NCI-H1048 (cell line): ENCODE results near the gene XIST.
"Not testable (repeated sequence)": the region's sequence is repeated elsewhere in the genome, so short reads cannot be mapped to it uniquely, and the experiment has no call there.

Experiments
- DNase-seq: peaks from one replicate; lab custom pipeline; 2025; lab: John Stamatoyannopoulos, UW

Gene XIST

GRCh38 chrX:73852467-73852866 is at the start of gene XIST:
Gene XIST (minus strand): TSS chrX:73852714.
- peak; percentile 18 for DNase-seq

- DNase-seq: not testable (repeated sequence)
These were observed 45.8 kb upstream of the XIST start for GRCh38 chrX:73898315-73898714.

GRCh38 chrX:73892515-73893090 is 40.1 kb upstream of the XIST start:
- not testable (repeated sequence) for DNase-seq

GRCh38 chrX:73882260-73882659 is 29.7 kb upstream of the XIST start:
- not testable (repeated sequence) for DNase-seq

DNA sequence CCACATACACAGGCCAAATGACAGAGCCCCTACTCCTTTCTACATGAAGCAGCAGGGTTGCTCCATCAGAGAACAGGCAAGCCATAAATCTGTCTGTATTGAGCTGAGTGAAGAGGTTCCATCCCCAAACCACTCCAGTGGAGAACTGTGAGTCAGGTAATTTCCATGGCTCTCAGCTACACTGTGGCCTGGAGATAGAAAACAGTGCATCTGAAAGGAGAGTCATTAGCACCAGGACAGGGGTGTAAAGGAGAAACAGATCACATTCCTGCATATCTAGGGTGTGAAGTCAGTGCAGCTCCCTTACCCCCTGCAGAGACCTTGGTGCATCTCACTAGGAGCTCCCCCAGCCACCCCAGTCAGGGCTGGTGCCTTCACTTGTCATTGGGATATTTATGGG is 25.2 kb upstream of the XIST start:
- DNase-seq: no peak

DNA sequence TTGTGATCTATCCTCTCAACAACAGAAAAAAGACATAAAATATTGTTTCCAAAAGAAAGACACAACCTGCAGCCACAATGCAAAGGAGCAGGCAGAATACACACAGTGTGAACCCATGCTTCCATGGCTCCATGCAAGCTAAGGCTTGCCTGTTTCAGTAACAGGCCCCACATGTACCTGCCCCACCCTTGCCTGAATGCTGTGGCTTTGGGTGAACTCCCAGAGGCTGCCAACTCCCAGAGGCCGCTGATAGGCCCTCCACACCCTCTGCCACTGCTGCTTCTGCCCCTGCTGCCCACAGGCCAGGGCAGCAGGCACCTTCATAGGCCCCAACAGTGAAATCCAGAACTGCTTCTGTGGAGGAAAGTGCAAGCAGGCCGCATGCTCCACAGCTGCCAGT is 24.4 kb upstream of the XIST start:
- no peak for DNase-seq

DNA sequence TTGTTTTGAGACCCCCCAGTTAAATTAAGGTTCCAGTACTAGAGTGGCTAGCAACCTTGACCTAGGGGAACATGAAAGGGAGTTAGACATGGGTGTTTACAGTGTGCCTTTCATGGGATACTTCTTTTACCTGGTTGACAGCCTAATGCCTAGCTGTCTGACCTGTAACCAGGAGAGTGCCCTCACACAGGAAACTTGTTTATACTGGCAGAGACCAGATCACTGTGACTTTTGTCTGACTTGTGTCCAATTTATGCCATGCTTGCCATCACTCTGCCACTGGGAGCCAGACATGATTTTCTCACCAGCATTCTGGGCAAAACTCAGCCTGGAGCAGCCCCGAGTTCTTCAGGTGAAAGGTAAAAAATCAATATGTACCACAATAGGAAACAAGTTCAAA is 16.4 kb upstream of the XIST start:
- no peak for DNase-seq

- no peak for DNase-seq
These were observed 14.6 kb upstream of the XIST start for GRCh38 chrX:73867144-73867543.

- DNase-seq: no peak
These were observed 11.3 kb upstream of the XIST start for GRCh38 chrX:73863852-73864251.

GRCh38 chrX:73863268-73863667 is 10.8 kb upstream of the XIST start:
- no peak for DNase-seq

DNA sequence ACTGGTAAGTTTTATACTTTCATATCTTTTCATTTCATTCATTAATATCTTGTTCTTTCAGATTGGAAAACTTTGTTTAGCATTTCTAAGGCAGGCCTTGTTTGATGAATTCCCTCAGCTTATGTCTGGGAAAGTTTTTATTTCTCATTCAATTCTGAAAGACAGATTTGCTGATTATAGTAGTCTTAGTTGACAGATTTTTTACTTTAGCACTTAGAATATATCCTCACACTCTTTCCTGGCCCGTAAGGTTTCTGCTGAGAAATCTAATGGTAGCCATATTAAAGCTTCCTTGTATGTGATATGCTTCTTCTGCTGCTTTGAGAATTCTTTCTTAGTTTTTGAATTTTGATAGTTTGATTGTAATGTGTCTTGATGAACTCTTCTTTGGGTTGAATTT is 7.1 kb upstream of the XIST start:
- no peak for DNase-seq

- DNase-seq: peak; percentile 5
These were observed 3.0 kb upstream of the XIST start for GRCh38 chrX:73855546-73855945.

- no peak for DNase-seq
These were observed 492 bp downstream of the XIST start for GRCh38 chrX:73852022-73852421.

DNA sequence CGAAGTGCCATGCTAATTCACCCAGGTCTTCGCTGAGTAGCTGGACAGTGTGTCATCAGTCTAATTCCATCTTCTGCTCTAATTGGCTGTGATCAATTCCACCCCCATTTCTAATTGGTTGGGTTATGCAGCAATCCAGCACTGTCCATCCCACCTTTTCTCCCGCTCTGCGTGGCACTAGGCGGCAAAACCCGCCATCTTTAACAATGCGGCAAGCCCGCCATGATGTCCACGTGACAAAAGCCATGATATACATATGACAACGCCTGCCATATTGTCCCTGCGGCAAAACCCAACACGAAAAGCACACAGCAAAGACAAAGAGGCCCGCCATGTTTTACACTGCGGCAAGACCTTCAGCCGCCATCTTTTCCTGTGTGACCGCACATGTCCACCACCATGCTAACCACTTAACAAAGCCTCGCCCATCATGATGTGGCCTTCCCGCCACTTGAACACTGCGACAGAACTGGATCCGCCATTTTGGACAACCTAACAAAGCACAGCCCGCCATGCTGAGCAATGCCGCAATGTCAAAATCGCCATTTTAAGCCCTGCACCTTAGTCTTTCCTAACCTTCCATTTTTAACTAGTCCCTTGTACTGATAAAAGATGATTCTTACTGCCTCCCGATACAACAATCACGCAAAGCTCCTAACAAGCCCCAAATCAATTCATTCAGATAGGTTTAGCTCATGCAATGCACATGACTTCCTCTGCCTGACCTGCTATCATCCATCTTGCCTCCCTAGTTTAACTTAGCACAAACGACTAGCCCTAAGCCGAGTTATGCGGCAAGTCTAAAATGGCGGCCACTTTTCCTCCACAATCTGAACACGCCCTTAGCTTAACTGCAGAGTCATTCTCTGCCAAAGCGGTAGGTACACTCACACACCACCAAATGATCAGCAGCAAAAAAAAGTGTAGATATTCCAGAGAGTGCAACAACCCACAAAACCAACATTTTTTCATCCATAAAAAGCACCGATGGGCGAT is 1.2 kb downstream of the XIST start:
- DNase-seq: peak; percentile 19

DNA sequence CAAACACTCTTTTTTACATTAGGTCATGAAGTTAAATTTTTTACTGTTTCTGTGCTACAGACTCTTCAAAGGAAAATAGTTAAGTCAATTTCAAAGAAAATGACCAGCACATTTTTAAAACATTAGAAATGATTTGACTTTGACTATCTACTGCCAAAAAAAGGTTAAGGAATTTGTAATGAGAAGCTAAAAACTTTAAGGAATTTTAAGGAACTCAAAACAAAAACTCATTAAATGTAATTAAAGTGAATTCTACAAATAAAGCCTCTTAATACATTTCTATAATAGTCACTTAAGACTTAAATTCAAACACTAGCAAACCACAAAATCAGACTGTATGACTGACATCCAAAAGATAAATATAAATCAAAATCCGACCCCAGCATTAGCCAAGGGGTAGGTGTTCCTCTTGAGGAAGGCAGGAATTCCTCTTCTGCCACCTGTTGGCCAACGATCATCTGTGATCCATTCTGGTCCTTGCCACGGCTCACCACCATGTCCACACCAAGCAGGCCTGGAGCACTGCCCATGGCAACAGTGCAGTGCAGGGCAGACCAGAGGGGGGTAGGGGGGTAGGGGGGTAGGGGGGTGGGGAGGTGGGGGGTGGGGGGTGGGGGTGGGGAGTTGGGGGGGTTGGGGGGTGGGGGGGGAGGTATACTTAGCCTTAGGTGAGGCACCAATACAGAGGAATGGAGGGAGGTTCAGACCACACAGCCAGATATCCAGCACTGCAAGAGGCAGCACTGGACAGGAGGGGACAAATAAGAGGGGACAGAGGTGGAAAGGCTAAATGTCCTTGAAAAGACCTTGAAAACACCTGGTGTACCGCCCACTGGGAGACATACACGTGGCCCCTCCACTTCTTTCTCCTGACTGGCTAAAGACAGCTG is 2.1 kb downstream of the XIST start:
- DNase-seq: no peak

- no peak for DNase-seq
These were observed 3.4 kb downstream of the XIST start for GRCh38 chrX:73849073-73849472.

GRCh38 chrX:73847991-73848390 is 4.5 kb downstream of the XIST start:
- DNase-seq: no peak

- DNase-seq: no peak
These were observed 5.4 kb downstream of the XIST start for GRCh38 chrX:73847100-73847499.

DNA sequence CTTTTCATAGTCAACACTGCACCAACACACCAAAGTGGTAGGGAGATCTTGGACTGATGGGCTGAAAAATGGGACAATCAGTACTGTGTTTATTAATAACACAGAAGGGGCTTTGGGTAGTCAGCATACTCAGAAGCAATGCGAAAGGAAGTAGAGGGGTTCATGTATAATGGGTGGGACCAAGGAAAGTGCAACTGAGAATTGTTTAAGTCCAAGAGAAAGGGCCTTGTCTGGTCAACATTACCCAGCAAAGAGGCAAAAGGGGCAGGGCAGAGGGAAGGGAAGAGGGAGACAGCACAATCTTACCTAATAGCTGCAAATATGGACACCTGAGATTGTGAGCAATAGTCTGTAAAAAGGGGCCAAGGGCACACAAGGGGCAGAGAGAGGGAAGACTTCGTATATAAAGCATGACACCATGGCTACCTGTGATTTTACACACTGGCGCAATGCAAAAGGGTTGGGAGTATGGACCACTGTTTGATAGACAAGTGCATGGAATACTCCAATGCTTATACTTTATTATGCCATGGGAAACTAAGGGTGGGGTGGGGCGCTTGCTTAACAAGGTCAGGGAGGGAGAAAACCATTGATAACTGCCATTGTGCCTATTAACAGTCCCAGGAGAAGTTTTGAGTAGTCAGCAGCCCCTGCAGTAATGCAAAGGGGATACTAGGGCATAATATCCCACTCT is 9.8 kb downstream of the XIST start:
- DNase-seq: no peak

- no peak for DNase-seq
These were observed 11.2 kb downstream of the XIST start for GRCh38 chrX:73841337-73841736.

DNA sequence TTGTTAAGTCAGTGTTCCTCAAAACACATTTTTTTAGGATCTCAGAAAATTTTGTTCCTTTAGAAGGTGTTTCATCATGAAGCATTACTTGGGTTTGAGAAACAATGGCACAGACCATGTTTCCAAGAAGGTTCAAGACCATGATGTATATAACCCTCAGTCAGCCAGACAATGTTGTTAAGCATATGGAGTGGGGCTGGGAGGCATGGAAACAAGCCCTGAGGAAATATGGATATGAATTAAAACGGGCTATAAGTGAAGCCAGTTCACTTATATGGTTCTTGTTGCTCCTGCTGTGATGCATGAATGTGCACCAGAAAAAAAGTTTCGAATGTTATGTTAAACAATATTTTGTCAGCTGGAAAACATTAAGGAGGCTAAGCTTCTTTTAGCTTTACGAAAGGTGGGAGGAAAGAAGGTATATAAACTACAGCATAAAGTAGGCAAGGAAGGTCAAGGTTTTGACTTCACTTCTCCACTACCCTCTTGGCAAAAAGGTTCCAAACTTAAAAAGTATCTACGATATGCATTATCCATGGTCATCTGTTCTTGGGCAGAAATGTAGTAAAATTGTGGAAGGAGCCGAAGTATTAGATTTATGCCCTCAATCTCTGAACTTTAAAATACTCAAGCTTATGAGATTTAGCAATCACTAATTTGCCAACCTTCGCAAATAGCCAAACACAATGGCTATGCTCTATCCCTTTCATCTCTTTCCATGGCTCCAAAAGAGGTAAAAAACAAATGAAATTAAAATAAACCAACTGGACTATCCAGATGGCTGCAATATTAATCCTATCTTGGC is 12.2 kb downstream of the XIST start:
- no peak for DNase-seq
